GM12878 (cell line): ENCODE measurements around the gene PSMD12. TPM values are rescaled to one million over a fixed set of nuclear protein-coding genes. Genes with fewer than 3 reads are reported as not detected.

Experiments used
- ATAC-seq: fragments of 200-7000 bp; cut with Tn5 transposase; 3 replicates; pipeline ENCODE4 v1.9.1; 2020; ENCODE audit warnings: mild to moderate bottlenecking, moderate library complexity
- BruUV-seq: library from RNA; stranded (reverse); fragments of 400-500 nt; replicated peaks from 2 replicates; lab custom pipeline; 2021; lab: Mats Ljungman, UMichigan
- CTCF ChIA-PET: fragments of 300-600 bp; sonication (Branson Sonifier 250); formaldehyde crosslinking; extraction: SDS; loops from one replicate; lab custom pipeline; 2021; ENCODE audit warnings: inconsistent platforms; lab: Yijun Ruan, JAX
- POLR2A ChIA-PET: fragments of 350-600 bp; formaldehyde crosslinking; extraction: SDS; loops from one replicate; lab custom pipeline; 2021; ENCODE audit warnings: inconsistent platforms; lab: Charles Lee
- RAD21 ChIA-PET: fragments of 300-600 bp; sonication (Branson Sonifier 250); formaldehyde crosslinking; loops from one replicate; lab custom pipeline; 2023; ENCODE audit warnings: antibody characterized with exemption; ENCODE audit not compliant: unreplicated experiment; lab: Charles Lee
- SMC1A ChIA-PET: fragments of 300-600 bp; sonication (Branson Sonifier 250); formaldehyde crosslinking; loops from one replicate; lab custom pipeline; 2023; ENCODE audit not compliant: unreplicated experiment, uncharacterized antibody; lab: Charles Lee
- DNase-seq: peaks from one replicate; pipeline ENCODE4 v3.0.0-alpha.2; 2011; ENCODE audit warnings: low read depth, low spot score
- FAIRE-seq: peaks from 3 replicates; lab custom pipeline; 2011; peaks lifted over from hg19 to GRCh38; lab: Jason Lieb, UNC
- H2AFZ ChIP-seq: 2 replicates; pipeline ENCODE4 v1.6.0; 2011; ENCODE audit warnings: low read depth, low read length, control low read depth; ENCODE audit not compliant: control insufficient read depth
- H3K27ac ChIP-seq: 2 replicates; pipeline ENCODE4 v1.5.1; 2011; ENCODE audit warnings: control low read depth; ENCODE audit not compliant: control insufficient read depth, insufficient read depth
- H3K27me3 ChIP-seq, 2 experiments: replicated peaks in 1 of 2; 2 replicates each; pipeline versions ENCODE4 v1.6.0 to v1.6.1; 2011; ENCODE audit warnings: low read length in 1 of 2; ENCODE audit not compliant: control insufficient read depth in 2 of 2, insufficient read depth in 2 of 2
- H3K36me3 ChIP-seq, 2 experiments: 2 replicates each; pipeline ENCODE4 v1.5.1; 2011; ENCODE audit warnings: low read length in 1 of 2; ENCODE audit not compliant: control insufficient read depth in 2 of 2, insufficient read depth in 2 of 2
- H3K4me1 ChIP-seq: 2 replicates; pipeline ENCODE4 v1.6.1; 2011; ENCODE audit warnings: mild to moderate bottlenecking, low read length, moderate library complexity, mixed read lengths; ENCODE audit not compliant: control insufficient read depth, insufficient read depth
- H3K4me2 ChIP-seq: 2 replicates; pipeline ENCODE4 v1.6.0; 2011; ENCODE audit warnings: control low read depth; ENCODE audit not compliant: control insufficient read depth, insufficient read depth
- H3K4me3 ChIP-seq: fragments of 200-600 bp; sonication (generic); 2 replicates; pipeline ENCODE4 v1.5.1; 2016
- H3K79me2 ChIP-seq: 2 replicates; pipeline ENCODE4 v1.6.0; 2011; ENCODE audit warnings: low read length; ENCODE audit not compliant: control insufficient read depth, insufficient read depth
- H3K9ac ChIP-seq: 2 replicates; pipeline ENCODE4 v1.8.0; 2011; ENCODE audit warnings: low read length, control low read depth, mixed read lengths; ENCODE audit not compliant: control insufficient read depth, insufficient read depth
- H3K9me3 ChIP-seq: replicated peaks from 3 replicates; pipeline ENCODE4 v1.5.1; 2011; ENCODE audit warnings: mild to moderate bottlenecking, low read length; ENCODE audit not compliant: control insufficient read depth, insufficient read depth
- H4K20me1 ChIP-seq: 2 replicates; pipeline ENCODE4 v1.6.0; 2011; ENCODE audit not compliant: control insufficient read depth, insufficient read depth
- HDAC2 ChIP-seq: fragments of 200-600 bp; sonication (generic); IDR thresholded peaks from 2 replicates; pipeline ENCODE4 v1.6.1; 2017
- HDGF ChIP-seq: fragments of 450-650 bp; IDR thresholded peaks from 2 replicates; pipeline ENCODE4 v1.6.1; 2016; ENCODE audit warnings: antibody characterized with exemption
- NBN ChIP-seq: fragments of 450-650 bp; IDR thresholded peaks from 2 replicates; pipeline ENCODE4 v1.6.1; 2016
- POLR2AphosphoS2 ChIP-seq: IDR thresholded peaks from 2 replicates; pipeline ENCODE4 v1.6.1; 2011; ENCODE audit warnings: low read depth, mild to moderate bottlenecking, low read length, improper control_type of control experiment, moderate library complexity
- RELA ChIP-seq: fragments of 450-650 bp; IDR thresholded peaks from 2 replicates; pipeline ENCODE4 v1.8.0; 2014; ENCODE audit warnings: borderline replicate concordance; ENCODE audit not compliant: partially characterized antibody
- SIN3A ChIP-seq: IDR thresholded peaks from 2 replicates; pipeline ENCODE4 v1.6.1; 2012; ENCODE audit warnings: low read depth, low read length, improper control_type of control experiment
- SMAD5 ChIP-seq: IDR thresholded peaks from 2 replicates; pipeline ENCODE4 v1.6.1; 2016; ENCODE audit warnings: antibody characterized with exemption, low read depth
- USF1 ChIP-seq: IDR thresholded peaks from 2 replicates; pipeline ENCODE4 v1.6.1; 2011; ENCODE audit warnings: borderline replicate concordance, low read depth, mild to moderate bottlenecking, moderate library complexity, mixed read lengths, low read length; ENCODE audit not compliant: insufficient read depth; ENCODE audit errors: extremely low read length
- ZBED1 ChIP-seq: IDR thresholded peaks from 2 replicates; pipeline ENCODE4 v1.6.1; 2016; ENCODE audit warnings: borderline replicate concordance
- ZBTB40 ChIP-seq: fragments of 450-650 bp; IDR thresholded peaks from 2 replicates; pipeline ENCODE4 v1.6.1; 2016; ENCODE audit warnings: mild to moderate bottlenecking, moderate library complexity, borderline replicate concordance
- ZNF24 ChIP-seq: fragments of 450-650 bp; IDR thresholded peaks from 2 replicates; pipeline ENCODE4 v1.6.1; 2017; ENCODE audit warnings: antibody characterized with exemption, mild to moderate bottlenecking
- WGBS: methylation state at CpG from one replicate; pipeline ENCODE4 v1.1.6; 2016; ENCODE audit warnings: low lambda C conversion rate; ENCODE audit not compliant: insufficient replicate concordance, insufficient coverage; ENCODE audit errors: missing lambda C conversion rate; 5-methylcytosine and 5-hydroxymethylcytosine counted together
- in situ Hi-C: fragments of 300-500 bp; cut with MboI; formaldehyde crosslinking; loops from 9 replicates; pipeline ENCODE4 v1.14.3; 2018; ENCODE audit warnings: mixed read lengths
- intact Hi-C: fragments of 100-400 bp; cut with micrococcal nuclease; formaldehyde crosslinking; loops from one replicate; pipeline ENCODE4 v1.14.2; 2022; ENCODE audit not compliant: unreplicated experiment
- polyA plus RNA-seq, 11 experiments: library from polyadenylated mRNA; depleted of rRNA in 4 of 11; unstranded in 6 of 11; stranded (reverse) in 5 of 11; fragments of >200 nt; fragmentation: Nextera tagmentation in 4 of 11; fragmentation: Illumina TruSeq in 1 of 11; extraction: Ambion mirVana in 4 of 11; extraction: Trizol in 1 of 11; gene quantifications; 1 replicate in 1 of 11; 2 replicates in 10 of 11; pipeline versions ENCODE4 v1.2.1 to v1.2.3, GENCODE V29; 2011 to 2016; ENCODE audit warnings: inconsistent platforms in 2 of 11, missing spikeins in 2 of 11, low read depth in 1 of 11
- total RNA-seq, 4 experiments: library from RNA; depleted of rRNA in 3 of 4; stranded (reverse); fragments of >200 nt in 3 of 4; fragmentation: Illumina TruSeq in 1 of 4; extraction: Trizol in 1 of 4; gene quantifications; 2 replicates each; pipeline versions ENCODE4 v1.2.1 to v1.2.3, GENCODE V29; 2013 to 2021
- TF ChIP-seq, protein P1 (sequence below): fragments of 450-650 bp; IDR thresholded peaks from 2 replicates; pipeline ENCODE4 v1.6.1; 2016; ENCODE audit warnings: mild to moderate bottlenecking
- TF ChIP-seq, protein P2 (sequence below): IDR thresholded peaks from 2 replicates; pipeline ENCODE4 v1.6.1; 2012; ENCODE audit warnings: mild to moderate bottlenecking, low read depth, low read length
- TF ChIP-seq, protein P3 (sequence below): fragments of 450-650 bp; IDR thresholded peaks from 2 replicates; pipeline ENCODE4 v1.6.1; 2016; ENCODE audit warnings: mild to moderate bottlenecking

The PSMD12 gene
- total and polyA plus RNA-seq, 10 of the 15 experiments (the other 5 are each of a cell fraction or from before 2014, with no cell fraction given): 19.8 to 149 (median 47.5) TPM

DNA sequence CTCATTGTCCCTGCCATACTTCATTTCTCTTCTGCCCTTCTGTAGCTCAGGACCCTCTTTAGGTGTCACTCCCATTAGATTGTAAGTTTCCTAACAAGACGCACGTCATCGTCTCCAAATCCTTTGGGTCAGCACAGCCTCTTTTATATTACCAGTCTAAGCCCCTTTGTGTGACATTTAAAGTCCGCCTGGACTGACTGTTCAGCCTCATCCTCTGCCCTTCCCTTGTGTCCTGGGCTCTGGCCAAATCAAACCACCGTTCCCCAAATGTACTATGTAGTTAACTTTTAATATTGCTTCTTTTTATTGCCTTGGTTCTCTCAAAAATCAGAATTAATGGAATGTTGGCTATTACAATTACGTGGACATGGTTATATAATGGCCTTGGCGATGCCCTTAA is 48.9 kb upstream of the PSMD12 start:
- ChIA-PET CTCF (no interaction called here), SMC1A (interaction anchor here (0.7 kb wide), 1 partner anchor 24 kb away, joined by 3 read pairs; no protein-coding TSS in a partner anchor), POLR2A (no interaction called here), RAD21 (no interaction called here)
- in situ Hi-C loops (no loop called here), intact Hi-C loops (no loop called here)
- H4K20me1 ChIP-seq: no peaks in the 10 kb centered on the region
- no peaks in the 10 kb centered on the region for H3K27me3 ChIP-seq
- no peak overlapping the region for H3K4me2 ChIP-seq
- H3K9ac ChIP-seq: no peak overlapping the region
- no peak overlapping the region for H3K4me3 ChIP-seq
- H3K9me3 ChIP-seq: no peaks in the 10 kb centered on the region; the same call in 2 of the 3 replicates
- peaks cover 27% of the 10 kb centered on the region for H3K79me2 ChIP-seq
- no peak for FAIRE-seq
- ATAC-seq: no peak
- no TSS peak for BruUV-seq
- H3K36me3 ChIP-seq: no peaks in the 10 kb centered on the region; a peak in 1 of 4 replicates
- H3K4me1 ChIP-seq: peaks cover 4% of the 10 kb centered on the region; the same call in 1 of the 2 replicates
- no peak overlapping the region for H2AFZ ChIP-seq
- no peak overlapping the region for H3K27ac ChIP-seq
- DNase-seq: no peak
- WGBS: 61% methylated on average over 7 of the region's 7 CpGs
- no peak for TF ChIP-seq POLR2AphosphoS2
- TF ChIP-seq RELA: no peak
- TF ChIP-seq HDAC2: no peak
- no peak for TF ChIP-seq USF1
- no peak for TF ChIP-seq SMAD5
- TF ChIP-seq, protein P1, sequence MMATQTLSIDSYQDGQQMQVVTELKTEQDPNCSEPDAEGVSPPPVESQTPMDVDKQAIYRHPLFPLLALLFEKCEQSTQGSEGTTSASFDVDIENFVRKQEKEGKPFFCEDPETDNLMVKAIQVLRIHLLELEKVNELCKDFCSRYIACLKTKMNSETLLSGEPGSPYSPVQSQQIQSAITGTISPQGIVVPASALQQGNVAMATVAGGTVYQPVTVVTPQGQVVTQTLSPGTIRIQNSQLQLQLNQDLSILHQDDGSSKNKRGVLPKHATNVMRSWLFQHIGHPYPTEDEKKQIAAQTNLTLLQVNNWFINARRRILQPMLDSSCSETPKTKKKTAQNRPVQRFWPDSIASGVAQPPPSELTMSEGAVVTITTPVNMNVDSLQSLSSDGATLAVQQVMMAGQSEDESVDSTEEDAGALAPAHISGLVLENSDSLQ: no peak
- no peak for TF ChIP-seq ZBED1
- TF ChIP-seq, protein P2, sequence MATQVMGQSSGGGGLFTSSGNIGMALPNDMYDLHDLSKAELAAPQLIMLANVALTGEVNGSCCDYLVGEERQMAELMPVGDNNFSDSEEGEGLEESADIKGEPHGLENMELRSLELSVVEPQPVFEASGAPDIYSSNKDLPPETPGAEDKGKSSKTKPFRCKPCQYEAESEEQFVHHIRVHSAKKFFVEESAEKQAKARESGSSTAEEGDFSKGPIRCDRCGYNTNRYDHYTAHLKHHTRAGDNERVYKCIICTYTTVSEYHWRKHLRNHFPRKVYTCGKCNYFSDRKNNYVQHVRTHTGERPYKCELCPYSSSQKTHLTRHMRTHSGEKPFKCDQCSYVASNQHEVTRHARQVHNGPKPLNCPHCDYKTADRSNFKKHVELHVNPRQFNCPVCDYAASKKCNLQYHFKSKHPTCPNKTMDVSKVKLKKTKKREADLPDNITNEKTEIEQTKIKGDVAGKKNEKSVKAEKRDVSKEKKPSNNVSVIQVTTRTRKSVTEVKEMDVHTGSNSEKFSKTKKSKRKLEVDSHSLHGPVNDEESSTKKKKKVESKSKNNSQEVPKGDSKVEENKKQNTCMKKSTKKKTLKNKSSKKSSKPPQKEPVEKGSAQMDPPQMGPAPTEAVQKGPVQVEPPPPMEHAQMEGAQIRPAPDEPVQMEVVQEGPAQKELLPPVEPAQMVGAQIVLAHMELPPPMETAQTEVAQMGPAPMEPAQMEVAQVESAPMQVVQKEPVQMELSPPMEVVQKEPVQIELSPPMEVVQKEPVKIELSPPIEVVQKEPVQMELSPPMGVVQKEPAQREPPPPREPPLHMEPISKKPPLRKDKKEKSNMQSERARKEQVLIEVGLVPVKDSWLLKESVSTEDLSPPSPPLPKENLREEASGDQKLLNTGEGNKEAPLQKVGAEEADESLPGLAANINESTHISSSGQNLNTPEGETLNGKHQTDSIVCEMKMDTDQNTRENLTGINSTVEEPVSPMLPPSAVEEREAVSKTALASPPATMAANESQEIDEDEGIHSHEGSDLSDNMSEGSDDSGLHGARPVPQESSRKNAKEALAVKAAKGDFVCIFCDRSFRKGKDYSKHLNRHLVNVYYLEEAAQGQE: no peak
- no peak for TF ChIP-seq ZBTB40
- no peak for TF ChIP-seq NBN
- no peak for TF ChIP-seq ZNF24
- TF ChIP-seq, protein P3, sequence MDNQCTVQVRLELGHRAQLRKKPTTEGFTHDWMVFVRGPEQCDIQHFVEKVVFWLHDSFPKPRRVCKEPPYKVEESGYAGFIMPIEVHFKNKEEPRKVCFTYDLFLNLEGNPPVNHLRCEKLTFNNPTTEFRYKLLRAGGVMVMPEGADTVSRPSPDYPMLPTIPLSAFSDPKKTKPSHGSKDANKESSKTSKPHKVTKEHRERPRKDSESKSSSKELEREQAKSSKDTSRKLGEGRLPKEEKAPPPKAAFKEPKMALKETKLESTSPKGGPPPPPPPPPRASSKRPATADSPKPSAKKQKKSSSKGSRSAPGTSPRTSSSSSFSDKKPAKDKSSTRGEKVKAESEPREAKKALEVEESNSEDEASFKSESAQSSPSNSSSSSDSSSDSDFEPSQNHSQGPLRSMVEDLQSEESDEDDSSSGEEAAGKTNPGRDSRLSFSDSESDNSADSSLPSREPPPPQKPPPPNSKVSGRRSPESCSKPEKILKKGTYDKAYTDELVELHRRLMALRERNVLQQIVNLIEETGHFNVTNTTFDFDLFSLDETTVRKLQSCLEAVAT: no peak
- no peak for TF ChIP-seq SIN3A
- no peak for TF ChIP-seq HDGF
